Endothelial cell of umbilical vein (primary cell): ENCODE results near the gene AKT1. TPM values are rescaled to one million over a fixed set of nuclear protein-coding genes. Genes with fewer than 3 reads are reported as not detected.

Experiments
- BruUV-seq: library from RNA; stranded (reverse); fragments of 400-500 nt; replicated peaks from 2 replicates; lab custom pipeline; 2021; lab: Mats Ljungman, UMichigan
- CTCF ChIA-PET: fragments of 300-600, 350-600 bp; sonication (Branson Sonifier 250); formaldehyde crosslinking; loops from one replicate; lab custom pipeline; 2021; ENCODE audit warnings: antibody characterized with exemption, inconsistent platforms; lab: Charles Lee
- POLR2A ChIA-PET: fragments of 300-600, 350-600 bp; sonication (Branson Sonifier 250); formaldehyde crosslinking; loops from one replicate; lab custom pipeline; 2021; ENCODE audit warnings: antibody characterized with exemption, inconsistent platforms; lab: Charles Lee
- DNase-seq: peaks from one replicate; pipeline ENCODE4 v3.0.0-alpha.2; 2011; ENCODE audit warnings: low read depth, low spot score
- FAIRE-seq: peaks from 2 replicates; lab custom pipeline; 2011; peaks lifted over from hg19 to GRCh38; lab: Jason Lieb, UNC
- H2AFZ ChIP-seq: 2 replicates; pipeline ENCODE4 v1.6.0; 2012; ENCODE audit warnings: low read depth, low read length, control low read depth, inconsistent platforms
- H3K27ac ChIP-seq: 2 replicates; pipeline ENCODE4 v1.5.1; 2011; ENCODE audit warnings: low read depth, mild to moderate bottlenecking, control low read depth, low read length, moderate library complexity; ENCODE audit not compliant: insufficient read depth
- H3K27me3 ChIP-seq, 2 experiments: 2 replicates each; pipeline versions ENCODE4 v1.6.0 to v1.6.1; 2011; ENCODE audit warnings: low read length in 2 of 2, mixed read lengths in 1 of 2; ENCODE audit not compliant: control insufficient read depth in 2 of 2, insufficient read depth in 2 of 2
- H3K36me3 ChIP-seq, 2 experiments: 2 replicates in 1 of 2; 3 replicates in 1 of 2; pipeline ENCODE4 v1.5.1; 2011; ENCODE audit warnings: low read length in 2 of 2, mild to moderate bottlenecking in 1 of 2, moderate library complexity in 1 of 2; ENCODE audit not compliant: control insufficient read depth in 2 of 2, insufficient read depth in 2 of 2; ENCODE audit errors: extremely low read depth in 1 of 2
- H3K4me1 ChIP-seq: 3 replicates; pipeline ENCODE4 v1.5.1; 2011; ENCODE audit warnings: mild to moderate bottlenecking, low read length; ENCODE audit not compliant: control insufficient read depth, insufficient read depth; ENCODE audit errors: extremely low read depth
- H3K4me2 ChIP-seq: 2 replicates; pipeline ENCODE4 v1.6.1; 2011; ENCODE audit warnings: low read length, control low read depth, mixed read lengths; ENCODE audit not compliant: insufficient read depth
- H3K4me3 ChIP-seq, 3 experiments: fragments of 200-600 bp in 1 of 3; sonication (generic), shearing (Covaris generic) in 1 of 3; replicated peaks in 1 of 3; 2 replicates each; pipeline ENCODE4 v1.5.1; 2011 to 2016; ENCODE audit warnings: control low read depth in 3 of 3, low read length in 3 of 3, mild to moderate bottlenecking in 2 of 3, inconsistent platforms in 1 of 3, low read depth in 1 of 3, moderate library complexity in 1 of 3; ENCODE audit not compliant: insufficient read depth in 1 of 3
- H3K79me2 ChIP-seq: 2 replicates; pipeline ENCODE4 v1.6.0; 2012; ENCODE audit warnings: low read length, inconsistent platforms; ENCODE audit not compliant: control insufficient read depth, insufficient read depth
- H3K9ac ChIP-seq: replicated peaks from 2 replicates; pipeline ENCODE3; 2011; ENCODE audit warnings: low read length, control low read depth; ENCODE audit not compliant: insufficient read depth; ENCODE audit errors: extremely low read depth
- H3K9me1 ChIP-seq: replicated peaks from 3 replicates; pipeline ENCODE4 v1.6.0; 2011; ENCODE audit warnings: mild to moderate bottlenecking, low read length; ENCODE audit not compliant: control insufficient read depth, insufficient read depth; ENCODE audit errors: extremely low read depth
- H3K9me3 ChIP-seq: replicated peaks from 2 replicates; pipeline ENCODE4 v1.5.1; 2012; ENCODE audit warnings: low read length, inconsistent platforms; ENCODE audit not compliant: control insufficient read depth, insufficient read depth
- H4K20me1 ChIP-seq: replicated peaks from 2 replicates; pipeline ENCODE3; 2011; ENCODE audit warnings: mild to moderate bottlenecking, low read length; ENCODE audit not compliant: control insufficient read depth, insufficient read depth; ENCODE audit errors: extremely low read depth
- EZH2 ChIP-seq: IDR thresholded peaks from 2 replicates; pipeline ENCODE4 v1.6.1; 2012; ENCODE audit warnings: borderline replicate concordance, low read depth, mild to moderate bottlenecking, moderate library complexity, low read length, inconsistent platforms; ENCODE audit not compliant: severe bottlenecking
- FOS ChIP-seq: IDR thresholded peaks from 2 replicates; pipeline ENCODE4 v1.6.1; 2011; ENCODE audit warnings: mild to moderate bottlenecking, low read length, moderate library complexity, borderline replicate concordance; ENCODE audit not compliant: insufficient read depth
- GATA2 ChIP-seq: IDR thresholded peaks from 2 replicates; pipeline ENCODE4 v1.7.0; 2011; ENCODE audit warnings: low read depth, mild to moderate bottlenecking, moderate library complexity, mixed read lengths, low read length; ENCODE audit not compliant: insufficient read length, insufficient read depth
- JUN ChIP-seq: IDR thresholded peaks from 2 replicates; pipeline ENCODE4 v1.6.1; 2011; ENCODE audit warnings: borderline replicate concordance, low read depth; ENCODE audit not compliant: insufficient read length, insufficient read depth
- MYC ChIP-seq: IDR thresholded peaks from one replicate; pipeline ENCODE4 v1.6.1; 2011; ENCODE audit warnings: mild to moderate bottlenecking, low read depth, low read length
- POLR2A ChIP-seq: IDR thresholded peaks from 2 replicates; pipeline ENCODE4 v1.6.1; 2012; ENCODE audit warnings: low read depth, mild to moderate bottlenecking, control low read depth, low read length
- POLR2AphosphoS5 ChIP-seq: IDR thresholded peaks from 2 replicates; pipeline ENCODE4 v1.6.1; 2012; ENCODE audit warnings: low read depth, mild to moderate bottlenecking, control low read depth, low read length, moderate library complexity; ENCODE audit not compliant: insufficient read depth
- dilution Hi-C: fragments of 300-500 bp; cut with MboI; formaldehyde crosslinking; loops from one replicate; pipeline ENCODE4 v1.15.0; 2019; ENCODE audit warnings: low sequenced_read_pairs; ENCODE audit not compliant: extremely low pct_ligation_motif_present
- intact Hi-C: fragments of 100-400 bp; cut with micrococcal nuclease; formaldehyde crosslinking; loops from one replicate; pipeline ENCODE4 v1.10.0; 2022
- polyA plus RNA-seq, 4 experiments: library from polyadenylated mRNA; depleted of rRNA in 3 of 4; stranded (reverse) in 3 of 4; unstranded in 1 of 4; fragments of >200 nt; gene quantifications; 2 replicates each; pipeline versions ENCODE4 v1.2.1 to v1.2.3, GENCODE V29; 2011 to 2012; ENCODE audit warnings: missing spikeins in 1 of 4
- total RNA-seq: library from RNA; stranded (reverse); gene quantifications from 2 replicates; pipeline ENCODE4 v1.2.3, GENCODE V29; 2021
- TF ChIP-seq, protein P1 (sequence below), 2 donors: IDR thresholded peaks; 1 replicate in 1 of 2; 2 replicates in 1 of 2; pipeline ENCODE4 v1.5.1; 2011; ENCODE audit warnings: low read length in 2 of 2, mild to moderate bottlenecking in 2 of 2, moderate library complexity in 2 of 2, control low read depth in 1 of 2, inconsistent platforms in 1 of 2, low read depth in 1 of 2; ENCODE audit not compliant: insufficient read depth in 1 of 2; ENCODE audit errors: extremely low read depth in 1 of 2
- TF ChIP-seq, protein P2 (sequence below): IDR thresholded peaks from 2 replicates; pipeline ENCODE4 v1.6.1; 2011; ENCODE audit not compliant: insufficient read depth, insufficient read length

The AKT1 gene
- total and polyA plus RNA-seq, 2 donors (not counting 3 experiments of a cell fraction or from before 2014, with no cell fraction given), result 177 to 191 TPM

DNA sequence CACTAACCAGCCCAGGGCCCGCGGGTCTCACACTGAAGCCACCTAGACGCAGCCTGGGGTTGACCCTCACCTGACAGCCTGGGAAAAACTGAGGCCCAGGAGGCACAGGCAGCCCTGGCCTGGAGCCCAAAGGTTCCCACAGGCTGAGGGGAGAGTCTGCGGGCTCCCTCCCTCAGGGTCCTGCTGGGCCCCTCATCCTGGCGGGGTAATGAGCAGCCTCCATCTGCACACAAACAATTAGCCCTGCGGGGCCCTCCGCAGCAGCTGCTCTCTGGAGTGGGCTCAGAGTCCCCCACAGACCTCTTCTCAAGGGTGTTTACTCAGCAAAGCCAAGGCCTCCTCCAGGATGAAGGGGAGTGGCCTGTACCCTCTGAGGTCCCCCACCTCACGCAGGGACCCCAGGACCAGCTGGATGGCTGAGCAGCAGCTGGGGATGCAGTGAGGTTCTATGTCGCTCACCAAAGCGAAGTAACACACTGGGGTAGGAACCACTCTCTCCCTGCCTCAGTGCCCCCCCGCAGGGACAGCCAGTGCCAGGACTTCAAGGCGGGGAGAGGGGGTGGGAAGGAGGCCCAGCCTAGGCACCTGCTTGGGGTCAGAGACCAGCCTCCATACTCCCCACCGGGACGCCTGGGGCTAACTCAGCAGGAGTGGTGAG lies 7.3 kb downstream of the AKT1 start:
- H3K79me2 ChIP-seq, result peaks cover 56% of the 10 kb centered on the region
- TF ChIP-seq, protein P1, sequence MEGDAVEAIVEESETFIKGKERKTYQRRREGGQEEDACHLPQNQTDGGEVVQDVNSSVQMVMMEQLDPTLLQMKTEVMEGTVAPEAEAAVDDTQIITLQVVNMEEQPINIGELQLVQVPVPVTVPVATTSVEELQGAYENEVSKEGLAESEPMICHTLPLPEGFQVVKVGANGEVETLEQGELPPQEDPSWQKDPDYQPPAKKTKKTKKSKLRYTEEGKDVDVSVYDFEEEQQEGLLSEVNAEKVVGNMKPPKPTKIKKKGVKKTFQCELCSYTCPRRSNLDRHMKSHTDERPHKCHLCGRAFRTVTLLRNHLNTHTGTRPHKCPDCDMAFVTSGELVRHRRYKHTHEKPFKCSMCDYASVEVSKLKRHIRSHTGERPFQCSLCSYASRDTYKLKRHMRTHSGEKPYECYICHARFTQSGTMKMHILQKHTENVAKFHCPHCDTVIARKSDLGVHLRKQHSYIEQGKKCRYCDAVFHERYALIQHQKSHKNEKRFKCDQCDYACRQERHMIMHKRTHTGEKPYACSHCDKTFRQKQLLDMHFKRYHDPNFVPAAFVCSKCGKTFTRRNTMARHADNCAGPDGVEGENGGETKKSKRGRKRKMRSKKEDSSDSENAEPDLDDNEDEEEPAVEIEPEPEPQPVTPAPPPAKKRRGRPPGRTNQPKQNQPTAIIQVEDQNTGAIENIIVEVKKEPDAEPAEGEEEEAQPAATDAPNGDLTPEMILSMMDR (IDR thresholded peaks at IDR 0.05; ENCODE audit: extremely low read depth in 1 of 2, insufficient read depth in 1 of 2, low read depth in 1 of 2, low read length in 2 of 2), result no peak
- TF ChIP-seq EZH2, result no peak
- TF ChIP-seq, protein P2, sequence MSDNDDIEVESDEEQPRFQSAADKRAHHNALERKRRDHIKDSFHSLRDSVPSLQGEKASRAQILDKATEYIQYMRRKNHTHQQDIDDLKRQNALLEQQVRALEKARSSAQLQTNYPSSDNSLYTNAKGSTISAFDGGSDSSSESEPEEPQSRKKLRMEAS, result no peak
- TF ChIP-seq POLR2A, result no peak
- TF ChIP-seq FOS, result no peak
- no peak for TF ChIP-seq JUN
- TF ChIP-seq MYC, result no peak
- no peak for TF ChIP-seq GATA2
- TF ChIP-seq POLR2AphosphoS5, result no peak
- H3K9ac ChIP-seq, result no peak overlapping the region
- no peak overlapping the region for H3K4me2 ChIP-seq
- H3K4me3 ChIP-seq, result no peak overlapping the region
- no peaks in the 10 kb centered on the region for H3K27me3 ChIP-seq
- POLR2A ChIA-PET, result no interaction called here
- CTCF ChIA-PET, result no interaction called here
- no peak overlapping the region for H2AFZ ChIP-seq
- no peaks in the 10 kb centered on the region for H4K20me1 ChIP-seq
- intact Hi-C loops, result no loop called here
- FAIRE-seq (no peak), DNase-seq (no peak)
- no peak overlapping the region for H3K27ac ChIP-seq
- H3K36me3 ChIP-seq, result peaks cover 2 to 24% of the 10 kb centered on the region in 2 experiments
- H3K4me1 ChIP-seq, result peaks cover under 1% of the 10 kb centered on the region
- BruUV-seq, result no TSS peak
- H3K9me3 ChIP-seq, result no peaks in the 10 kb centered on the region
- no peaks in the 10 kb centered on the region for H3K9me1 ChIP-seq
- dilution Hi-C loops, result no loop called here
